ENCODE results near the gene PCIF1. TPM values are rescaled to one million over a fixed set of nuclear protein-coding genes. Genes with fewer than 3 reads are reported as not detected.

Gene PCIF1
- total and polyA plus RNA-seq, 8 donors = 26.1 to 50.8 (median 44.0) TPM

- no peak for TF ChIP-seq CTCF (IDR thresholded peaks at IDR 0.05)
- ATAC-seq (no peak), DNase-seq (peak in 1 of 4 donors; percentile 40)
- Histone ChIP-seq H3K27ac (no peak overlapping the region), H3K4me1 (peaks cover 0 to 5% of the 10 kb centered on the region in 2 donors), H3K9me3 (no peaks in the 10 kb centered on the region), H3K36me3 (peaks cover 0 to 35% of the 10 kb centered on the region in 2 donors), H3K27me3 (no peaks in the 10 kb centered on the region), H3K4me3 (no peak overlapping the region)
- intact Hi-C loops (cut with DNase I) = no loop called here
Observed at GRCh38 chr20:45904583-45905504, 29.6 kb upstream of the PCIF1 start.

GRCh38 chr20:45905505-45906079 is 28.9 kb upstream of the PCIF1 start:
- Histone ChIP-seq H3K4me1 (peaks cover 0 to 12% of the 10 kb centered on the region in 2 donors), H3K27me3 (no peaks in the 10 kb centered on the region), H3K9me3 (no peaks in the 10 kb centered on the region), H3K27ac (no peak overlapping the region), H3K4me3 (no peak overlapping the region), H3K36me3 (peaks cover 0 to 27% of the 10 kb centered on the region in 2 donors)
- intact Hi-C loops (cut with DNase I) = no loop called here
- peak in 1 of 4 donors; percentile 11 for DNase-seq
- TF ChIP-seq CTCF (IDR thresholded peaks at IDR 0.05) = no peak
- ATAC-seq = no peak

- Histone ChIP-seq H3K27ac (no peak overlapping the region), H3K4me1 (peaks cover 2 to 27% of the 10 kb centered on the region in 2 donors), H3K4me3 (no peak overlapping the region), H3K9me3 (no peaks in the 10 kb centered on the region), H3K27me3 (peaks cover 0 to 10% of the 10 kb centered on the region in 2 donors), H3K36me3 (peaks cover 0 to 10% of the 10 kb centered on the region in 2 donors)
- TF ChIP-seq CTCF (IDR thresholded peaks at IDR 0.05) = no peak
- ATAC-seq (no peak), DNase-seq (peak in 1 of 4 donors; percentile 70)
- intact Hi-C loops (cut with DNase I) = no loop called here
Observed at GRCh38 chr20:45907219-45907948, 27.1 kb upstream of the PCIF1 start.

- Histone ChIP-seq H3K9me3 (no peaks in the 10 kb centered on the region), H3K36me3 (peaks cover 0 to 8% of the 10 kb centered on the region in 2 donors), H3K4me1 (peaks cover 6 to 34% of the 10 kb centered on the region in 2 donors), H3K27me3 (peaks cover 0 to 17% of the 10 kb centered on the region in 2 donors), H3K27ac (no peak overlapping the region), H3K4me3 (no peak overlapping the region)
- no peak for ATAC-seq
- TF ChIP-seq CTCF (IDR thresholded peaks at IDR 0.05) = no peak
- intact Hi-C loops (cut with DNase I) = no loop called here
- DNase-seq = no peak
Observed at GRCh38 chr20:45908084-45908483, 26.4 kb upstream of the PCIF1 start.
